Body of pancreas (tissue), 4 donors: Measurements from ENCODE around the gene RBM20. TPM values are rescaled to one million over a fixed set of nuclear protein-coding genes. Genes with fewer than 3 reads are reported as not detected.
"Not testable (repeated sequence)": the region's sequence is repeated elsewhere in the genome, so short reads cannot be mapped to it uniquely, and the experiment has no call there.

ENCODE experiments used
- ATAC-seq: fragments of 150-250 bp; one replicate; pipeline ENCODE4 v1.9.1; 2016
- DNase-seq, 4 donors: peaks; one replicate each; pipeline ENCODE4 v3.0.0-alpha.2; 2019
- H3K27ac ChIP-seq, 4 donors: fragments of 200-600 bp; sonication (generic); 1 replicate in 3 of 4; 2 replicates in 1 of 4; pipeline versions ENCODE4 v1.5.1 to v1.6.1; 2016 to 2019; ENCODE audit warnings: mild to moderate bottlenecking in 1 of 4, mixed read lengths in 1 of 4, moderate library complexity in 1 of 4
- H3K27me3 ChIP-seq, 2 donors: fragments of 200-600 bp; sonication (generic); one replicate each; pipeline ENCODE4 v1.6.0; 2016; ENCODE audit warnings: mild to moderate bottlenecking in 1 of 2
- H3K36me3 ChIP-seq, 2 donors: fragments of 200-600 bp; sonication (generic); replicated peaks in 1 of 2; 2 replicates each; pipeline ENCODE4 v1.5.1; 2016; ENCODE audit warnings: low read depth in 2 of 2; ENCODE audit not compliant: insufficient read depth in 1 of 2
- H3K4me1 ChIP-seq: fragments of 200-600 bp; sonication (generic); one replicate; pipeline ENCODE4 v1.6.0; 2016
- H3K4me3 ChIP-seq, 2 donors: fragments of 200-600 bp; sonication (generic); 1 replicate in 1 of 2; 2 replicates in 1 of 2; pipeline ENCODE4 v1.5.1; 2016 to 2019
- H3K9me3 ChIP-seq, 3 donors: fragments of 200-600 bp; sonication (generic); 1 replicate in 2 of 3; 2 replicates in 1 of 3; pipeline ENCODE4 v1.5.1; 2016
- POLR2A ChIP-seq, 3 donors: fragments of 450-650 bp; IDR thresholded peaks; one replicate each; pipeline ENCODE4 v1.6.1; 2016; ENCODE audit warnings: antibody characterized with exemption in 3 of 3, mild to moderate bottlenecking in 2 of 3
- WGBS, 2 donors: methylation state at CpG; one replicate each; pipeline ENCODE4 v1.1.5; 2017; 5-methylcytosine and 5-hydroxymethylcytosine counted together
- intact Hi-C: fragments of 100-400 bp; cut with DNase I; formaldehyde crosslinking; loops from one replicate; pipeline ENCODE4 v1.15.1; 2023
- total RNA-seq, 2 donors: library from RNA; depleted of rRNA; stranded (reverse); fragments of >200 nt; gene quantifications; one replicate each; pipeline ENCODE4 v1.1.0, GENCODE V29; 2016
- TF ChIP-seq, protein P1 (sequence below), 7 experiments: fragments of 450-650 bp in 4 of 7; fragments of 200-600 bp in 3 of 7; sonication (generic) in 3 of 7; IDR thresholded peaks; one replicate each; pipeline ENCODE4 v1.5.1; 2016 to 2019; ENCODE audit warnings: antibody characterized with exemption in 7 of 7

The RBM20 gene
- total RNA-seq, 2 donors from 2014 or later = 14.5 to 39.4 TPM

DNA sequence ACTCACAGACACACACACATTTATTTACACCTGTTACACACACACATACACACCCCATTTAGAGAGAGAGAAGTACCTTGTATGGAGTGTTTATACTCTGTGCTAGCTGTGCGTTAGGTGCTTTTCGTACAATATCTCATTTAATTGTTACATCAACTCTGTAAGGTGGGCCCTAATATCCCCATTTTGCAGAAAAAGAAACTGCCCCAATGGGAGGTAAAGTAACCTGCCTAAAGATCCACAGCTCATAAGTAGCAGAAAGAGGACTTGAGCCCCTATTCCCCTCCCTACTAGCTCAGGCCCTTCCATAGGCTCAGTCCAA lies 23.8 kb upstream of the RBM20 start:
- DNase-seq = no peak
- H3K27ac ChIP-seq = no peak overlapping the region
- no peaks in the 10 kb centered on the region for H3K36me3 ChIP-seq
- H3K4me1 ChIP-seq = no peaks in the 10 kb centered on the region
- intact Hi-C loops = no loop called here
- ATAC-seq = no peak
- TF ChIP-seq POLR2A (IDR thresholded peaks at IDR 0.05) = no peak
- TF ChIP-seq, protein P1, sequence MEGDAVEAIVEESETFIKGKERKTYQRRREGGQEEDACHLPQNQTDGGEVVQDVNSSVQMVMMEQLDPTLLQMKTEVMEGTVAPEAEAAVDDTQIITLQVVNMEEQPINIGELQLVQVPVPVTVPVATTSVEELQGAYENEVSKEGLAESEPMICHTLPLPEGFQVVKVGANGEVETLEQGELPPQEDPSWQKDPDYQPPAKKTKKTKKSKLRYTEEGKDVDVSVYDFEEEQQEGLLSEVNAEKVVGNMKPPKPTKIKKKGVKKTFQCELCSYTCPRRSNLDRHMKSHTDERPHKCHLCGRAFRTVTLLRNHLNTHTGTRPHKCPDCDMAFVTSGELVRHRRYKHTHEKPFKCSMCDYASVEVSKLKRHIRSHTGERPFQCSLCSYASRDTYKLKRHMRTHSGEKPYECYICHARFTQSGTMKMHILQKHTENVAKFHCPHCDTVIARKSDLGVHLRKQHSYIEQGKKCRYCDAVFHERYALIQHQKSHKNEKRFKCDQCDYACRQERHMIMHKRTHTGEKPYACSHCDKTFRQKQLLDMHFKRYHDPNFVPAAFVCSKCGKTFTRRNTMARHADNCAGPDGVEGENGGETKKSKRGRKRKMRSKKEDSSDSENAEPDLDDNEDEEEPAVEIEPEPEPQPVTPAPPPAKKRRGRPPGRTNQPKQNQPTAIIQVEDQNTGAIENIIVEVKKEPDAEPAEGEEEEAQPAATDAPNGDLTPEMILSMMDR (IDR thresholded peaks at IDR 0.05) = no peak
- no peak overlapping the region for H3K4me3 ChIP-seq
- 98 to 100% methylated on average over 2 of the region's 2 CpGs for WGBS, 2 donors
- no peaks in the 10 kb centered on the region for H3K27me3 ChIP-seq
- no peaks in the 10 kb centered on the region for H3K9me3 ChIP-seq

DNA sequence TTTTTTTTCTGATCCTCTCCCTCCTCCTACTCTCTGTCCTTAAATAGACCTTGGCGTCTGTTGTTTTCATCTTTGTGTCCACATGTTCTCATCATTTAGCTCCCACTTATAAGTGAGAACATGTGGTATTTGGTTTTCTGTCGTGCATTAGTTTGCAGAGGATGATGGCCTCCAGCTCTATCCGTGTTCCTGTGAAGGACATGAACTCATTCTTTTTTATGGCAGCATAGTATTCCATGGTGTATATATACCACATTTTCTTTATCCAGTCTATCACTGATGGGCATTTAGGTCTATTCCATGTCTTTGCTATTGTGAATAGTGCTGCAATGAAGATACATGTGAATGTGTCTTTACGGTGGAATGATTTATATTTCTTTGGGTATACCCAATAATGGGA lies 20.8 kb upstream of the RBM20 start:
- ATAC-seq, H3K4me3 ChIP-seq, DNase-seq, intact Hi-C loops, H3K36me3 ChIP-seq, H3K9me3 ChIP-seq, H3K4me1 ChIP-seq, H3K27me3 ChIP-seq, H3K27ac ChIP-seq: not testable (repeated sequence)
- WGBS, 2 donors = 87 to 89% methylated on average over 4 of the region's 4 CpGs

DNA sequence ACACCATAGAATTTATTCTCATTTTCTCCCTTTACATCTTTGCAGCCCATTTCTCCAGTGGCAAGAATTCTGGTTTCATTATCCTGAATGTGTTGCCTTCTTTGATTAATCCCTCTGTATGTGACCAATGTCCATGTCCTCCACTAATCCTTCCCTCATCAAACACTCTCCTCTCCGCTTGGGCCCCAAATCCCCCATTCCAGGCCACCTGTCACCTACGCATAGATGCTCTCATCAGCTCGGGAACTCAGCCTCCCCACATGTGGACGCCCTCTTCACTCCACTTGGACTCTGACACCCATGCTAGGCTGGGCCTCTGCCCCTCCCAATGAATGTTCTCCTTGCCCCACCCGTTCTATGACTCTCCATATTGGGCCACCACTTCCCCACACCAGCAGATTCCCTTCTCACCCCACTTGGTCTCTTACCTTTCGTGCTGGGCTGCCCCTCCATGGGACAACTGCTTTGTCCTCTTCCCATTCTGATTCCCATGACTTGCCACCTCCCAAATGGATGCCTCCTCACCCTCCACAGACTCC lies 18.7 kb upstream of the RBM20 start:
- Histone ChIP-seq H3K9me3 (no peaks in the 10 kb centered on the region), H3K27ac (no peak overlapping the region), H3K4me1 (peaks cover 6% of the 10 kb centered on the region), H3K4me3 (no peak overlapping the region), H3K36me3 (no peaks in the 10 kb centered on the region), H3K27me3 (no peaks in the 10 kb centered on the region)
- ATAC-seq (no peak), DNase-seq (no peak)
- TF ChIP-seq, protein P1 (IDR thresholded peaks at IDR 0.05) = no peak
- no peak for TF ChIP-seq POLR2A (IDR thresholded peaks at IDR 0.05)
- WGBS, 2 donors = 84% methylated on average over 6 of the region's 6 CpGs
- intact Hi-C loops = no loop called here

DNA sequence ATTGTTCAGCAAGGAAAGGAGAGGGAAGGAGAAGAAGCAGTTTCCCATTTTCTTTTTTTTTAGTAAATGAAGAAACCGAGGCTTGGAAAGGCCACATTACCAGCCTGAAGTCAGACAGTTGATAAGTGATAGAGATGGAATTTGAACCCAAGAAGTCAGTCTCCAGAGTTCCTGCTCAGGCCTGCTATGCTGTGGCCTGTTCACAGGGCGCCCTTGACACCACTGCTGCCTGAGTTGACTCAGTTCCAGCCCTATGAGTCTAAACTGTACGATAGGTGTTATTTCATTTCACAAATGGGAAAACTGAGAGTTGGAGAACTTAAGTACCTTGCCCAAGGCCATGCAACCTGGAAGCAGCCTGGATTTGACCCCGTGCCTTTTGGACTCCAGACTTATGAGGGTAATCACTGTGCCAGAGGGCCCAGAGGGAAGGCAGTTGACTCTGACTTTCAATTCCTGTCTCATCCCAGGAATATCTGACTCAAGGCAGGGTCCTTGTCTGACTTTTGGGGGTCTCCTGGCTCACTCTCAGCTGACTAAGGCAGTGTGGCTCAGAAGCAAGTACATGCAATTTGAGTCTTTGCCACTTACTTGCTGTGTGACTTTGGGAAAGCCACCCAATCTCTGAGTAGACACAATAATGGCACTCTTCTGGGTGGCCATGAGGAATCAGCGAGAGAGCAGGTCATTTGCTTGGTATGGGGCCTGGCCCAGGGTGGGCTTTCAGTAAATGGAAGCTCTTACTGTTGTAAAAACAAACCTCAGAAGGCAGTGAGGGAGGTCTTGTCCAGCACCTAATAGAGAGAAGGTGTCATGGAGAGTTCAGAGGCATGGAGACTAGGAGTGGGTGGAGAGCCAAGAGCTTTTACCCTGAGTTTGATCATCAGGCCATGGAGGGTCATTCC lies 17.9 kb upstream of the RBM20 start:
- no peaks in the 10 kb centered on the region for H3K9me3 ChIP-seq

DNA sequence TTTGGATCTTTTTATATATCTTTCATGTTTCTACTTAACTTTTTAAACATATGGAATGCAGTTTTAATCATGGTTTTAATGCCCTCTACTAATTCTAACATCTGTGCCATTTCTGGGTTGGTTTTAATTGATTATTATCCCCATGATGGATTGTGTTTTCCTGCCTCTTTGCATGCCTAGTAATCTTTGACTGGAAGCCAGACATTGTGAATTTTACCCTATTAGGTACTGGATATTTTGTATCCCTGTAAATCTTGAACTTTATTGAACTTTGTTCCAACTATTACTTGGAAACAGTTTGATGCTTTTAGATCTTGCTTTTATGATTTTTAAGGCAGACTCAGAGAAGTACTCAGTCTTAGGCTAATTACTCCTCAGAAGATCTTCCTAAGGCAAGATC lies 16.0 kb upstream of the RBM20 start:
- intact Hi-C loops = no loop called here
- TF ChIP-seq POLR2A (IDR thresholded peaks at IDR 0.05) = no peak
- TF ChIP-seq, protein P1 (IDR thresholded peaks at IDR 0.05) = no peak
- ATAC-seq (no peak), DNase-seq (no peak)
- Histone ChIP-seq H3K9me3 (no peaks in the 10 kb centered on the region), H3K36me3 (no peaks in the 10 kb centered on the region), H3K27me3 (no peaks in the 10 kb centered on the region), H3K27ac (no peak overlapping the region), H3K4me3 (no peak overlapping the region), H3K4me1 (peaks cover 6% of the 10 kb centered on the region)

More for the DNA sequence above, 17.9 kb upstream of the RBM20 start:
- Histone ChIP-seq H3K36me3 (no peaks in the 10 kb centered on the region), H3K27ac (no peak overlapping the region), H3K27me3 (no peaks in the 10 kb centered on the region), H3K4me3 (no peak overlapping the region), H3K4me1 (peaks cover 6% of the 10 kb centered on the region)
- TF ChIP-seq POLR2A (IDR thresholded peaks at IDR 0.05) = no peak
- TF ChIP-seq, protein P1 (IDR thresholded peaks at IDR 0.05) = no peak
- DNase-seq = no peak
- intact Hi-C loops = no loop called here
- ATAC-seq = no peak
- 91% methylated on average over 5 of the region's 5 CpGs for whole genome bisulfite sequencing, 2 donors
